Measurements from ENCODE around the gene NAALADL1.
"Not testable (repeated sequence)": the region's sequence is repeated elsewhere in the genome, so short reads cannot be mapped to it uniquely, and the experiment has no call there.

The NAALADL1 gene

GRCh38 chr11:65008016-65008415, 50.3 kb downstream of the NAALADL1 start:
- DNase-seq = no peak

GRCh38 chr11:65003968-65004367, 54.4 kb downstream of the NAALADL1 start:
- DNase-seq = not testable (repeated sequence)

- no peak for DNase-seq
Observed at GRCh38 chr11:65003282-65003681, 55.1 kb downstream of the NAALADL1 start.

GRCh38 chr11:65002706-65003105, 55.6 kb downstream of the NAALADL1 start:
- no peak for DNase-seq

- DNase-seq = no peak
Observed at GRCh38 chr11:64999478-64999877, 58.9 kb downstream of the NAALADL1 start.

GRCh38 chr11:64998690-64999431, 59.5 kb downstream of the NAALADL1 start:
- DNase-seq = no peak

GRCh38 chr11:64998141-64998540, 60.2 kb downstream of the NAALADL1 start:
- no peak for DNase-seq

- no peak for DNase-seq
Observed at GRCh38 chr11:64996710-64997380, 61.5 kb downstream of the NAALADL1 start, which contains the start of gene BATF2. TSS of gene BATF2 (minus strand) at chr11:64996971. CDS start at chr11:64996914, 57 bp downstream.

- no peak for DNase-seq
Observed at GRCh38 chr11:64996327-64996709, 62.0 kb downstream of the NAALADL1 start.

Measured in stimulated activated naive CD4-positive, alpha-beta T cell treated with Interleukin-2 at 50 U/mL for 16 hours (primary cell).